Sigmoid colon (tissue), 7 donors: Measurements from ENCODE around the gene MAP4K4. TPM values are rescaled to one million over a fixed set of nuclear protein-coding genes. Genes with fewer than 3 reads are reported as not detected.

ENCODE experiments used
- DNase-seq: peaks from one replicate; pipeline ENCODE4 v3.0.0-alpha.2; 2019
- H3K27ac ChIP-seq, 4 donors: fragments of 200-600 bp; sonication (generic); one replicate each; pipeline ENCODE4 v1.5.1; 2016 to 2019; ENCODE audit warnings: mild to moderate bottlenecking in 1 of 4
- H3K27me3 ChIP-seq, 3 donors: fragments of 200-600 bp; sonication (generic); one replicate each; pipeline ENCODE4 v1.5.1; 2019; ENCODE audit warnings: mild to moderate bottlenecking in 1 of 3
- H3K36me3 ChIP-seq, 4 donors: fragments of 200-600 bp; sonication (generic); one replicate each; pipeline ENCODE4 v1.5.1; 2016 to 2019
- H3K4me1 ChIP-seq, 4 donors: fragments of 200-600 bp; sonication (generic); one replicate each; pipeline ENCODE4 v1.5.1; 2017 to 2019
- H3K4me3 ChIP-seq, 4 donors: fragments of 200-600 bp; sonication (generic); one replicate each; pipeline ENCODE4 v1.5.1; 2017 to 2019; ENCODE audit warnings: mild to moderate bottlenecking in 2 of 4, moderate library complexity in 1 of 4
- H3K9me3 ChIP-seq, 4 donors: fragments of 200-600 bp in 3 of 4; sonication (generic) in 3 of 4; one replicate each; pipeline versions ENCODE4 v1.5.1 to v1.6.1; 2013 to 2019
- EP300 ChIP-seq, 4 donors: sonication (generic); formaldehyde crosslinking; IDR thresholded peaks; one replicate each; pipeline ENCODE4 v1.6.1; 2017; ENCODE audit warnings: antibody characterized with exemption in 4 of 4
- POLR2A ChIP-seq, 2 donors: fragments of 450-650 bp; IDR thresholded peaks; one replicate each; pipeline ENCODE4 v1.6.1; 2016; ENCODE audit warnings: antibody characterized with exemption in 2 of 2, mild to moderate bottlenecking in 2 of 2, moderate library complexity in 2 of 2
- POLR2AphosphoS5 ChIP-seq, 4 donors: sonication (generic); formaldehyde crosslinking; IDR thresholded peaks; one replicate each; pipeline ENCODE4 v1.6.1; 2017; ENCODE audit warnings: antibody characterized with exemption in 4 of 4
- WGBS, 2 donors: extraction: QIAGEN DNeasy Blood & Tissue Kit; methylation state at CpG; one replicate each; pipeline ENCODE4 v1.1.7; 2013; 5-methylcytosine and 5-hydroxymethylcytosine counted together
- intact Hi-C: fragments of 100-400 bp; cut with DNase I; formaldehyde crosslinking; loops from one replicate; pipeline ENCODE4 v1.15.1; 2023
- polyA plus RNA-seq, 3 donors: library from polyadenylated mRNA; stranded (reverse); fragments of 200-250 nt; gene quantifications; one replicate each; pipeline ENCODE4 v1.2.3, GENCODE V29; 2013
- total RNA-seq, 4 donors: library from RNA; depleted of rRNA; stranded (reverse); fragments of >200 nt; gene quantifications; one replicate each; pipeline ENCODE4 v1.1.0, GENCODE V29; 2016
- TF ChIP-seq, protein P1 (sequence below), 4 experiments: fragments of 450-650 bp in 3 of 4; fragments of 200-600 bp in 1 of 4; IDR thresholded peaks; one replicate each; pipeline ENCODE4 v1.5.1; 2016 to 2019; ENCODE audit warnings: antibody characterized with exemption in 4 of 4, mild to moderate bottlenecking in 3 of 4, moderate library complexity in 2 of 4
- donor health status: healthy with polysubstance abuse.
- donor health status: Bipolar disorder and iron deficiency.
- donor health status: healthy.

MAP4K4 gene
- total and polyA plus RNA-seq, 7 donors, result 8.8 to 62.9 (median 37.2) TPM

DNA sequence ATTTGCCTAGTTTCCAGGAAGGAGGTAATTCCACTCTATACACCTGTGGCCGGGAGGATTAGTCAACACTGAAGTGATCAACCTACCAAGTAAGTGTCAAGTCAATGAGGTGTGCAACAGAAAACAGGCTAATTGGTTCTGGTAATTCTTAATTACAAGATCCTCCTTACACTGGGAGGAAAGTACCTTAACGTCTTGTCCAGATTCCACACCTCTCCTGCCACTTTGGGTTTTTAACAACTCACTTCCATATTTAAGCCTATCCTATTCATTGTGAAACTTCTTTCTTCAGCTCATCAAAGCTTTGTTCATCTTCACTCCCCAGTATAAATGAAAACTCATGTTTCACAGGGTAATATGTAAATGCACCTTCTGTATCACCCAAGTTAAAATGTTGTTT, 22.0 kb upstream of the MAP4K4 start:
- Histone ChIP-seq H3K4me3 (no peak overlapping the region), H3K36me3 (no peaks in the 10 kb centered on the region), H3K27me3 (no peaks in the 10 kb centered on the region), H3K9me3 (peaks cover 0 to 7% (median 2%) of the 10 kb centered on the region in 4 donors), H3K4me1 (no peaks in the 10 kb centered on the region), H3K27ac (no peak overlapping the region)
- intact Hi-C loops, result no loop called here
- WGBS, 2 donors, result 64% methylated on average over 2 of the region's 2 CpGs
- no peak for DNase-seq
- TF ChIP-seq POLR2AphosphoS5 (IDR thresholded peaks at IDR 0.05), result no peak
- TF ChIP-seq POLR2A (IDR thresholded peaks at IDR 0.05), result no peak
- TF ChIP-seq, protein P1, sequence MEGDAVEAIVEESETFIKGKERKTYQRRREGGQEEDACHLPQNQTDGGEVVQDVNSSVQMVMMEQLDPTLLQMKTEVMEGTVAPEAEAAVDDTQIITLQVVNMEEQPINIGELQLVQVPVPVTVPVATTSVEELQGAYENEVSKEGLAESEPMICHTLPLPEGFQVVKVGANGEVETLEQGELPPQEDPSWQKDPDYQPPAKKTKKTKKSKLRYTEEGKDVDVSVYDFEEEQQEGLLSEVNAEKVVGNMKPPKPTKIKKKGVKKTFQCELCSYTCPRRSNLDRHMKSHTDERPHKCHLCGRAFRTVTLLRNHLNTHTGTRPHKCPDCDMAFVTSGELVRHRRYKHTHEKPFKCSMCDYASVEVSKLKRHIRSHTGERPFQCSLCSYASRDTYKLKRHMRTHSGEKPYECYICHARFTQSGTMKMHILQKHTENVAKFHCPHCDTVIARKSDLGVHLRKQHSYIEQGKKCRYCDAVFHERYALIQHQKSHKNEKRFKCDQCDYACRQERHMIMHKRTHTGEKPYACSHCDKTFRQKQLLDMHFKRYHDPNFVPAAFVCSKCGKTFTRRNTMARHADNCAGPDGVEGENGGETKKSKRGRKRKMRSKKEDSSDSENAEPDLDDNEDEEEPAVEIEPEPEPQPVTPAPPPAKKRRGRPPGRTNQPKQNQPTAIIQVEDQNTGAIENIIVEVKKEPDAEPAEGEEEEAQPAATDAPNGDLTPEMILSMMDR (IDR thresholded peaks at IDR 0.05), result no peak
- TF ChIP-seq EP300 (IDR thresholded peaks at IDR 0.05), result no peak

DNA sequence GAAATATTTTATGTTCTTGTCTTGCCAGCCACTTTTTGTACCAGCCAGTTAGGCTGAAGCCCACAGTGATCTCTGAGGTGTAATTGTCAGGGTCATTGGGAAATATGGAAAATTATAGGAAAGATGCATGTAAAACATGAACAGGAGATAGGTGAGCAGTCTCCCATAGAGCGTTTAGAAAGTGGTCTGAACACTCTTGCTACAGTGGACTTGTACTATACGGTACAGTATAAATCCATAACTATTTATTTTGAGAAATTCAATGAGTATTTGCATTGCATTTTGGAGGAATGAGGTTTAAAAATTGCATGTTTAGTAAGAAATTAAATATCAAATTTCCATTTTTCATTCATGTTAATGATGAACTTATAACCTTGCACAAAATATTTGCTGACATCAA, 20.8 kb upstream of the MAP4K4 start:
- H3K27me3 ChIP-seq, result no peaks in the 10 kb centered on the region
- no peak for TF ChIP-seq POLR2AphosphoS5 (IDR thresholded peaks at IDR 0.05)
- TF ChIP-seq EP300 (IDR thresholded peaks at IDR 0.05), result no peak
- TF ChIP-seq, protein P1 (IDR thresholded peaks at IDR 0.05), result no peak
- TF ChIP-seq POLR2A (IDR thresholded peaks at IDR 0.05), result no peak
- intact Hi-C loops, result no loop called here
- H3K4me1 ChIP-seq, result no peaks in the 10 kb centered on the region
- 94 to 96% methylated on average over 2 of the region's 2 CpGs for WGBS, 2 donors
- no peak for DNase-seq
- H3K4me3 ChIP-seq, result no peak overlapping the region
- peaks cover 0 to 7% (median 2%) of the 10 kb centered on the region in 4 donors for H3K9me3 ChIP-seq
- H3K36me3 ChIP-seq, result no peaks in the 10 kb centered on the region
- H3K27ac ChIP-seq, result no peak overlapping the region

DNA sequence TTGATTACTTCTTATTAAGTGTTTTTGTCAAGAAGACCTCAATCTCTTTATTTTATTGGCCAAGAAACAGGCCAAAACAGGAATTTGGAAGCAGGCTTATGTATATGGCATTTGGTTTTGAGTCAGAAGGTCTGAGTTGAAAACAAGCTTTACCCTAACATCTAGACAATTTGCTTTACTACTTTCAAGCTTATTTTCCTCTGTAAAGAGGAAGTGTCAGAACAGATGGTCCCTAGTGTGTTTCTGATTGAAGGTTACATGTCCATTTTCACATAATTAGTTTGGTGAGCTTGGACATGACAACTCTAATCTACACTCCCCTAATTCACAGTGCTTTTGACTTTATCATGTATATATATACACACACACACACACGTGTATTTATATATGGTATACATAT, 19.8 kb upstream of the MAP4K4 start:
- Histone ChIP-seq H3K4me1 (no peaks in the 10 kb centered on the region), H3K4me3 (no peak overlapping the region), H3K9me3 (peaks cover 0 to under 1% (median 0%) of the 10 kb centered on the region in 4 donors), H3K36me3 (no peaks in the 10 kb centered on the region), H3K27ac (no peak overlapping the region), H3K27me3 (no peaks in the 10 kb centered on the region)
- intact Hi-C loops, result no loop called here
- no peak for DNase-seq
- TF ChIP-seq, protein P1 (IDR thresholded peaks at IDR 0.05), result no peak
- TF ChIP-seq POLR2A (IDR thresholded peaks at IDR 0.05), result no peak
- TF ChIP-seq POLR2AphosphoS5 (IDR thresholded peaks at IDR 0.05), result no peak
- no peak for TF ChIP-seq EP300 (IDR thresholded peaks at IDR 0.05)
- WGBS, 2 donors, result 39 to 45% methylated on average over 1 of the region's 1 CpG

DNA sequence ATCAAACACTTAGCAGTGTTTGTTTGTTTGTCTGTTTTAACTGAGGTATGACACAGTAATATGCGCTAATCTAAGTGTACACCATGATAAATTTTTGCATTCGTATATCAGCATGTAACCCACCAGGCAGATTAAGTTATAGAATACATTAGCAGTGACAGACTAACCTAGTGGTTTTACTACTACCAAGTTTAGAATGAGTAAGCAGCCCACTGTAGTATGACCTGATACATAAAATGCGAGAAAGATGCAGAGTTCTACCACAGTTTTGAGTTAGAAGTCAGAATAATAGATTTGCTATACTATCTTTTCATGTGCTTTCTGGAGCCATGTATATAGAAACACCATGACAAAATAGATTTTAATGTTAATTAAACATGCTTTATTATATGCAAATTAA, 19.1 kb upstream of the MAP4K4 start:
- no peaks in the 10 kb centered on the region for H3K36me3 ChIP-seq
- no peak overlapping the region for H3K4me3 ChIP-seq
- no peak overlapping the region for H3K27ac ChIP-seq
- H3K9me3 ChIP-seq, result no peaks in the 10 kb centered on the region
- no peaks in the 10 kb centered on the region for H3K4me1 ChIP-seq
- no peak for DNase-seq
- H3K27me3 ChIP-seq, result no peaks in the 10 kb centered on the region
- 92 to 97% methylated on average over 3 of the region's 3 CpGs for WGBS, 2 donors
- intact Hi-C loops, result no loop called here
- TF ChIP-seq EP300 (IDR thresholded peaks at IDR 0.05), result no peak
- no peak for TF ChIP-seq POLR2AphosphoS5 (IDR thresholded peaks at IDR 0.05)
- TF ChIP-seq POLR2A (IDR thresholded peaks at IDR 0.05), result no peak
- TF ChIP-seq, protein P1 (IDR thresholded peaks at IDR 0.05), result no peak

DNA sequence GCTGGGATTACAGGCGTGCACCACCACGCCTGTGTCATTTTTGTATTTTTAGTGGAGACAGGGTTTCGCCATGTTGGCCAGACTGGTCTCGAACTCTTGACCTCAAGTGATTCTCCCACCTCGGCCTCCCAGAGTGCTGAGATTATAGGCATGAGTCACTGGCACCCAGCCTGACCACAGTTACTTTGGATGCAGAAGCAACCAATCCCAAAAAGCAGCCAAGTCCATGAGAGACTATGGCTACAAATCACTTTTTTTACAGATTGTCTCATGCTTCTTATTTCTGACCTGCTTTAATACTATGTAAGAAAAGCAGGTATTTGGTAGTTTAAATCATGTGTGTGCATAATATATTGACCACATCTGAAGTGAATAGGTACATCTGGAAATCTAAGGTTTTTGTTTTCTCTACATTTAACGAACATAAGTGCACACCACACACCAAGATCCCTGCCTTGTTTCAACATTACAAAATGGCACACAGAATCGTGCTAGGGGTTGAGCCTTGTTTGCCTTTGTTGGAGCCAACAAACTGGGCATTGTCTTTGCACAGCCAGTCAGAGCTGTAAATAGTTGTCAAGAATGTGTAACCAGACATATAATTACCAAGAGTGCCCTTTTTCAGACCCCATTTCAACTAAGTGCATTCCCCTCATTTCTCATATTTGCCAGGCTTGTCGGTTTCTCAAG, 18.3 kb upstream of the MAP4K4 start:
- Histone ChIP-seq H3K27ac (no peak overlapping the region), H3K9me3 (no peaks in the 10 kb centered on the region), H3K4me1 (no peaks in the 10 kb centered on the region), H3K36me3 (no peaks in the 10 kb centered on the region), H3K27me3 (no peaks in the 10 kb centered on the region), H3K4me3 (no peak overlapping the region)
- intact Hi-C loops, result no loop called here
- no peak for DNase-seq
- 81 to 85% methylated on average over 8 of the region's 8 CpGs for WGBS, 2 donors
- TF ChIP-seq, protein P1 (IDR thresholded peaks at IDR 0.05), result no peak
- TF ChIP-seq POLR2AphosphoS5 (IDR thresholded peaks at IDR 0.05), result no peak
- no peak for TF ChIP-seq EP300 (IDR thresholded peaks at IDR 0.05)
- no peak for TF ChIP-seq POLR2A (IDR thresholded peaks at IDR 0.05)
